CD4-positive, alpha-beta T cell treated with Interleukin-10 for 1 hour (primary cell): ENCODE results near the gene MAP3K20.
"Not testable (repeated sequence)": the region's sequence is repeated elsewhere in the genome, so short reads cannot be mapped to it uniquely, and the experiment has no call there.

Experiments
- DNase-seq: peaks from one replicate; pipeline ENCODE4 v3.0.0-alpha.2; 2020

MAP3K20 gene

GRCh38 chr2:173238831-173239230 lies 163.2 kb downstream of the MAP3K20 start:
- DNase-seq: no peak

GRCh38 chr2:173239644-173240043 lies 164.0 kb downstream of the MAP3K20 start:
- DNase-seq: no peak

GRCh38 chr2:173240083-173240482 lies 164.4 kb downstream of the MAP3K20 start:
- no peak for DNase-seq

- DNase-seq: no peak
These were observed 166.0 kb downstream of the MAP3K20 start for GRCh38 chr2:173241643-173242042.

GRCh38 chr2:173247156-173247555 lies 171.5 kb downstream of the MAP3K20 start:
- no peak for DNase-seq

- DNase-seq: no peak
These were observed 172.7 kb downstream of the MAP3K20 start for GRCh38 chr2:173248381-173248780.

- DNase-seq: no peak
These were observed 174.3 kb downstream of the MAP3K20 start for GRCh38 chr2:173249661-173250641.

- no peak for DNase-seq
These were observed 175.6 kb downstream of the MAP3K20 start for GRCh38 chr2:173251225-173251624.

- DNase-seq: no peak
These were observed 176.9 kb downstream of the MAP3K20 start for GRCh38 chr2:173252581-173252980.

GRCh38 chr2:173254659-173255058 lies 179.0 kb downstream of the MAP3K20 start:
- no peak for DNase-seq

- no peak for DNase-seq
These were observed 183.1 kb downstream of the MAP3K20 start for GRCh38 chr2:173258701-173259100.

GRCh38 chr2:173262356-173262755 lies 186.7 kb downstream of the MAP3K20 start:
- DNase-seq: not testable (repeated sequence)

- DNase-seq: no peak
These were observed 188.5 kb downstream of the MAP3K20 start for GRCh38 chr2:173264151-173264550.

GRCh38 chr2:173264603-173265366 lies 189.1 kb downstream of the MAP3K20 start:
- peak; percentile 27 for DNase-seq

GRCh38 chr2:173271135-173271534 lies 195.5 kb downstream of the MAP3K20 start:
- no peak for DNase-seq

- DNase-seq: no peak
These were observed 196.2 kb downstream of the MAP3K20 start for GRCh38 chr2:173271825-173272224.

GRCh38 chr2:173272849-173273248 lies 197.2 kb downstream of the MAP3K20 start:
- no peak for DNase-seq

GRCh38 chr2:173278794-173279526 lies 203.3 kb downstream of the MAP3K20 start:
- DNase-seq: no peak

- DNase-seq: no peak
These were observed 203.9 kb downstream of the MAP3K20 start for GRCh38 chr2:173279527-173279868.

GRCh38 chr2:173280853-173281252 lies 205.2 kb downstream of the MAP3K20 start:
- DNase-seq: no peak

GRCh38 chr2:173281898-173282297 lies 206.3 kb downstream of the MAP3K20 start:
- not testable (repeated sequence) for DNase-seq

- no peak for DNase-seq
These were observed 207.3 kb downstream of the MAP3K20 start for GRCh38 chr2:173282795-173283545.
